ENCODE measurements around the gene LCOR.

The LCOR gene

DNA sequence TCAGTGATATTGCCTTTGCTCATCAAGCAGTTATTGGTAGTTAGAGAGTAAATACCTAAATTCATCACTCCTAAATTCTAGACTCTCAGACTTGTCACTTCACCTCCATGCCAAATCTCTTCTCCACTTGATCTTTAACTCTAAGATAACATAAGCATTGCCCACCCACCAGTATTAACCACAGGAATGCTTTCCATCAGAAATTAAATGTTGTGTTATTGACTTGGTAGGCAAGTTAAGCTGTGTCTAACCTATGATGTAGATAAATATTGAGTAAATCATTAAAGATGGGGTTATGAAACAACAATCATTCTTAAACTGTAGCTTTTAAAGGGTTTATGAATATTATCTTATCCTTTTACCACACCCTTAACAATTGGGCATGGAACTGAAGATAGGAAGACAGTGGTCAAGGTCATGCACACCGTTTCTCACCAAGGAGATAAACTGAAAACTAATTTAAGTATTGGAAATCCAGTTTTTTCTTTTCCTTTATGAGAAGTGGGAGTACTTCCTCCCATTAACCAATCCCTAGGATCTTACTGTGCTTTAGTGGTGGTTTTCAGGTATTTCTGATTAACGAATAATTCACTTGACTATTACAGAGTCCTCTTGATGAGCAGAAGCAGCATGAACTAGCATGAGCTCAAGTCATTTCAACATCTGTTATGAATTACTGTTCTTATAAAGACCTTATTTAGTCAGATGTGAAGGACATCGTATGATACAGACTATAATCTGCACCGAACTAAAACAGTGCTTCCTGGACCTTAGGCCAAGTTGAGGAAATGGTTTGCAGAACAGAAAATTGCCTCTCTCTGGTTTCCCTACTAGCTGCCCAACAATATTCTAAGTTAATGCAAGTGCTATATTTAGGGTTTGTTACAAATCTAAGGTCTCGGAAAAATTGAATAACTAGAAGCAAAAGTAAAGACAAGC, 142.0 kb downstream of the LCOR start:
- Histone ChIP-seq H3K4me3 (ENCODE audit: low read length) (no peak overlapping the region), H3K36me3 (ENCODE audit: control insufficient read depth, insufficient read depth, low read length, severe bottlenecking) (no peaks in the 10 kb centered on the region), H3K9ac (ENCODE audit: low read length) (no peak overlapping the region), H3K9me3 (ENCODE audit: control insufficient read depth, low read length) (no peaks in the 10 kb centered on the region), H3K27me3 (replicated peaks; ENCODE audit: control insufficient read depth, insufficient read depth, low read length) (no peaks in the 10 kb centered on the region), H3K4me1 (ENCODE audit: control insufficient read depth, insufficient read depth, low read length) (peaks cover 28% of the 10 kb centered on the region)
- DNase-seq (ENCODE audit: low read depth): peak; percentile 43

DNA sequence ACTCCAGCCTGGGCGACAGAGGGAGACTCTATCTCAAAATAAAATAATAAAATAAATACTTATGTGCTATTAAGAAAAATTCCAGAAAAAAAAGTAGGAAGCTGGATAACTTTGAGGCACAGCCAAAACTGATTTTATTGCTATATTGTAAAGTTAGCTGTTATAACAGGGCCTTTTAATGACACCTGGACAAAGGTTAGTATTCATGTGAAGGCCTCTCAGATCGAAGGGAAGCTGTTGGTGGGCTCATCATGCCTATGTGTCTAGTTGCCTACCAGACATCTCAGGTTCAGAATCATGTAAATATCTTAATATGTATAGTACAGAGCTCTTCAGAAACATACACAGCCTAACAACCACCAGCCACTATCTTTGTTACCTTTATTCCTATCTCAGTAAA, 143.0 kb downstream of the LCOR start:
- peaks cover 31% of the 10 kb centered on the region for H3K4me1 ChIP-seq (ENCODE audit: control insufficient read depth, insufficient read depth, low read length)
- no peaks in the 10 kb centered on the region for H3K9me3 ChIP-seq (ENCODE audit: control insufficient read depth, low read length)
- H3K9ac ChIP-seq (ENCODE audit: low read length): no peak overlapping the region
- no peak for DNase-seq (ENCODE audit: low read depth)
- H3K27me3 ChIP-seq (replicated peaks; ENCODE audit: control insufficient read depth, insufficient read depth, low read length): no peaks in the 10 kb centered on the region
- no peak overlapping the region for H3K4me3 ChIP-seq (ENCODE audit: low read length)
- H3K36me3 ChIP-seq (ENCODE audit: control insufficient read depth, insufficient read depth, low read length, severe bottlenecking): no peaks in the 10 kb centered on the region

DNA sequence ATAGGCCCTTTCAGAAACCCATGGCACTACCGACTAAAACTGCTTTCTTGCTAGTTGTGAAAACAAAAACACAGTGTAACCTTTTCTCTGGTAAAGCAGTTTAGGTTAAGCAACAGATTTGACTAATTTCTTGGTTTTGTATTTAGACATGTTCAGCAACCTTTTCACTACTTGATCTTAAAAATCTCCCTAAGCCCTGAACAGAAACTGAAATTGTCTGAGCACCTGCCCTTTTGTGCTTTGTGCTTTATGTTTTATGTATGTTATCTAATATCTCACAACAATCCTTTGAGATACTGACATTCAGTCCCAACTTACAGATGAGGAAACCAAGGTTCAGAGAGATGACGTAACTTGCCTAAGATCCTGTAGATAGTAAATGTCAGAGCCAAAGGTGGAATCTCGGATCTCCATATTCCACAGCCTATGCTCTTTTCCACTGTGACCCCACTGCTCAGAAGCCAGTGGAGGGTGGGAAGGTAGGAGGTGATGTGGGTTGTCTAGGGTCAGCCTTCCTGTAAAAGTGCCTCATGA, 146.6 kb downstream of the LCOR start:
- Histone ChIP-seq H3K9me3 (ENCODE audit: control insufficient read depth, low read length) (no peaks in the 10 kb centered on the region), H3K36me3 (ENCODE audit: control insufficient read depth, insufficient read depth, low read length, severe bottlenecking) (peaks cover 20% of the 10 kb centered on the region), H3K27me3 (replicated peaks; ENCODE audit: control insufficient read depth, insufficient read depth, low read length) (no peaks in the 10 kb centered on the region), H3K4me1 (ENCODE audit: control insufficient read depth, insufficient read depth, low read length) (peaks cover 26% of the 10 kb centered on the region), H3K4me3 (ENCODE audit: low read length) (peak overlapping the region; percentile 15), H3K9ac (ENCODE audit: low read length) (peak overlapping the region; percentile 37)
- no peak for DNase-seq (ENCODE audit: low read depth)

DNA sequence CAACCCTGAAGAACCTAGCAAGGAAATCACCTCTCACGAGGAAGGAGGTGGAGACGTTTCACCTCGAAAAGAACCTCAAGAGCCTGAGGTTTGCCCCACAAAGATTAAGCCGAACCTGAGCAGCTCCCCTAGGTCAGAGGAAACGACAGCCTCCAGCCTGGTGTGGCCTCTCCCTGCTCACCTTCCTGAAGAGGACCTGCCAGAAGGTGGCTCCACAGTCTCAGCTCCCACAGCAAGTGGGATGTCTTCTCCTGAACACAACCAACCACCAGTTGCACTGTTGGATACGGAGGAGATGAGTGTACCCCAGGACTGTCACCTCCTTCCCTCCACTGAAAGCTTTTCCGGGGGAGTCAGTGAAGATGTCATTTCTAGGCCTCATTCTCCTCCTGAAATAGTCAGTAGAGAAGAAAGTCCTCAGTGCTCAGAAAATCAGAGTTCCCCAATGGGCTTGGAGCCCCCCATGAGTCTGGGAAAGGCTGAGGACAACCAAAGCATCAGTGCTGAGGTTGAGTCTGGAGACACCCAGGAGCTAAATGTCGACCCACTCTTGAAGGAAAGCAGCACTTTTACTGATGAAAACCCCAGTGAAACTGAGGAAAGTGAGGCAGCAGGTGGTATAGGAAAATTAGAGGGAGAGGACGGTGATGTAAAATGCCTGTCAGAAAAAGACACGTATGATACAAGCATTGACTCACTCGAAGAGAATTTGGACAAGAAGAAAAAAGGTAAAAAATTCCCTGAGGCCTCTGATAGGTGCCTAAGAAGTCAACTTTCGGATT, 150.2 kb downstream of the LCOR start:
- no peaks in the 10 kb centered on the region for H3K9me3 ChIP-seq (ENCODE audit: control insufficient read depth, low read length)
- H3K9ac ChIP-seq (ENCODE audit: low read length): no peak overlapping the region
- peaks cover 20% of the 10 kb centered on the region for H3K36me3 ChIP-seq (ENCODE audit: control insufficient read depth, insufficient read depth, low read length, severe bottlenecking)
- H3K4me1 ChIP-seq (ENCODE audit: control insufficient read depth, insufficient read depth, low read length): peaks cover 25% of the 10 kb centered on the region
- no peak for DNase-seq (ENCODE audit: low read depth)
- H3K4me3 ChIP-seq (ENCODE audit: low read length): no peak overlapping the region
- H3K27me3 ChIP-seq (replicated peaks; ENCODE audit: control insufficient read depth, insufficient read depth, low read length): no peaks in the 10 kb centered on the region

DNA sequence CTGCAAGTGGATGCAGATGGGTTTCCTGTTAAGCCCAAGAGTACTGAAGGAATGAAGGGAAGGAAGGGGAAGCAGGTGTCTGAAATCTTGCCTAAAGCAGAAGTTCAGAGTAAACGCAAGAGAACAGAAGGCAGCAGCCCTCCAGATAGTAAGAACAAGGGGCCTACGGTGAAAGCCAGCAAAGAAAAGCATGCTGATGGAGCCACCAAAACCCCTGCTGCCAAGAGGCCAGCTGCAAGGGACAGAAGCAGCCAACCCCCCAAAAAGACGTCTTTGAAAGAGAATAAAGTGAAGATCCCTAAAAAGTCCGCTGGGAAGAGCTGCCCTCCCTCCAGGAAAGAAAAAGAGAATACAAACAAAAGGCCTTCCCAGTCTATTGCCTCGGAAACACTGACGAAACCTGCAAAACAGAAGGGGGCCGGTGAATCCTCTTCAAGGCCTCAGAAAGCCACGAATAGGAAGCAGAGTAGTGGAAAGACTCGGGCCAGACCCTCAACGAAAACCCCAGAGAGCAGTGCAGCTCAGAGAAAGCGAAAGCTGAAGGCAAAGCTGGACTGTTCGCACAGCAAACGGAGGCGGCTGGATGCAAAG, 152.5 kb downstream of the LCOR start:
- Histone ChIP-seq H3K36me3 (ENCODE audit: control insufficient read depth, insufficient read depth, low read length, severe bottlenecking) (peaks cover 20% of the 10 kb centered on the region), H3K9me3 (ENCODE audit: control insufficient read depth, low read length) (no peaks in the 10 kb centered on the region), H3K9ac (ENCODE audit: low read length) (peak overlapping the region; percentile 69), H3K27me3 (replicated peaks; ENCODE audit: control insufficient read depth, insufficient read depth, low read length) (no peaks in the 10 kb centered on the region), H3K4me3 (ENCODE audit: low read length) (peak overlapping the region; percentile 68), H3K4me1 (ENCODE audit: control insufficient read depth, insufficient read depth, low read length) (peaks cover 26% of the 10 kb centered on the region)
- DNase-seq (ENCODE audit: low read depth): no peak

DNA sequence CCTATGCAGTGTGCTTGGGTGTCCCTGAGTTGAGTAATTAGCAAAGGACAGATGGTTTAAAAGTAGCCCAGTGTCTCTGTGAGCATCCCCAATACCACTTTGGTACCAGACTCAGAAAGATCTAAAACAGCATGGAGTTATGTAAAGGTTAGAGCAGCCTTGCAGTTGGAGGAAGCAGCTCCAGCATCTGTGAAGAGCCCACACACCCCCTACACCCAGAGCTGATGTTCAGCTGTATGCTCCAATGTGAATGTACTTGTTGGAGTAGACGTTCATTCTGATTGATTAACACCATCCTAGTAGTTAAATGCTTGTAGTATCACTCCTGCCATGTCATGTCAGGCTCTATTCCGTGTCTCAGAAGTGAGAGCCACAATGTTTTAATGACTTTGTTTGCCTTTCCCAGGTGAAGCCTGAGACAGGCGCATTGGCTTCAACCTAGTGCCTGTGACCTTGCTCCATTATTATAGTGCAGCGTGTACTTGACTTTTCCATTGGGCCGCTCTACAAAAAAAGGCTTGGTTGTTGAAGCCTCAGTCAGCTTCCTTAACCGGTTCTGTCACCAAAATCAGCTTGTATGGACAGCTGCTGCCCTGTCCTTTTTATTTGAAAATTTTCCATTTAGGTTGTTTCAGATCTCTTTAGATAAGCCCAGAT, 154.2 kb downstream of the LCOR start:
- H3K36me3 ChIP-seq (ENCODE audit: control insufficient read depth, insufficient read depth, low read length, severe bottlenecking): peaks cover 13% of the 10 kb centered on the region
- no peaks in the 10 kb centered on the region for H3K27me3 ChIP-seq (replicated peaks; ENCODE audit: control insufficient read depth, insufficient read depth, low read length)
- no peak overlapping the region for H3K4me3 ChIP-seq (ENCODE audit: low read length)
- no peak for DNase-seq (ENCODE audit: low read depth)
- H3K9me3 ChIP-seq (ENCODE audit: control insufficient read depth, low read length): no peaks in the 10 kb centered on the region
- H3K9ac ChIP-seq (ENCODE audit: low read length): no peak overlapping the region
- peaks cover 35% of the 10 kb centered on the region for H3K4me1 ChIP-seq (ENCODE audit: control insufficient read depth, insufficient read depth, low read length)

DNA sequence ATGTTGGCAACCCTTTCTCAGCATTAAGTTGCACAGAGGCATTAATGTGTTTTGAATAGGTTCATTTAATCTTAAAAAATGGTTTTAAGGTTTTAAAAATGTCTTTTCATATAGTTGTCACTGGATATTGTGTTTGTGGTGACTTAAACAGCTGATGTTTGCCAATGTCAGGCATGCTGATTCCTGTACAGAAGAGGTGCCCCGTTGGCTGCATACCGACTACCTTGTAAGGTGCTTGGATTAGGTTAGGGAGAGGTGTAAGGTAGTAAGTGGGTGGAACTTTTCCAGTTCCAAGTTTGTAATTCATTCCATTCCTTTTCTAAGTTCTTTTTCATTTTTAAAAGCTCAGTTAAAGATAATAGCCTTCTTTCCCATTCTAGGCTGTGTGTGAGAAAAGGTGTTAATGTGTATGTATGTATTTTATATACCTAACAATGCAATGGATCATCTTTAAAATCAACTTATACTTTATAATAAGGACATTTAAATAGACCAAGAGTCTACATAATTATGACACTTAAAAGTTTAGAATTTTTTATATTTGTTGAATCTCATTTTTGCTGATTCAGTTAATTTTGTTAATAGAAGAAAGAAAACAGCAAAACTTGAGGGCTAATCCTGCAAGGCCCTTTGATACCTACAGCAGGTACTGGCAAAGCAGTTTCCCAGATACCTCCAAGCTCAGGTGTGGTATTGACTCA, 155.2 kb downstream of the LCOR start:
- peaks cover 3% of the 10 kb centered on the region for H3K36me3 ChIP-seq (ENCODE audit: control insufficient read depth, insufficient read depth, low read length, severe bottlenecking)
- H3K9me3 ChIP-seq (ENCODE audit: control insufficient read depth, low read length): no peaks in the 10 kb centered on the region
- DNase-seq (ENCODE audit: low read depth): no peak
- no peak overlapping the region for H3K4me3 ChIP-seq (ENCODE audit: low read length)
- H3K4me1 ChIP-seq (ENCODE audit: control insufficient read depth, insufficient read depth, low read length): peaks cover 41% of the 10 kb centered on the region
- H3K9ac ChIP-seq (ENCODE audit: low read length): no peak overlapping the region
- H3K27me3 ChIP-seq (replicated peaks; ENCODE audit: control insufficient read depth, insufficient read depth, low read length): no peaks in the 10 kb centered on the region

DNA sequence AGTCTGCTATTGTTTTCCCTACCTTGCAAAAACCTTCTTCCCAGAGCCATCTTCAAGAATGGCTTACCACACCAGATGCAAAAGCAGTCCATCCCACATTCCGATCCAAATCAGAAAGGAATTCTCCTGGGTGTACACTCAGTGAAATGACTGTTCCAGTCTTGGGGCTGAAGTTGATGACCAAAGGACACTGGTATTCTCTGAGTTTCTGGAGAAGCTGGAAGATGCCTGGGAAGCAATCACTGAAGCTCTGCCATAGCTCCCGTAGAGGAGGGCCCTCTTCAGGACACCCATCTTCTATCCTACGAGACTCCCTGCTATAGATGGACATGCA, 155.7 kb downstream of the LCOR start:
- H3K9ac ChIP-seq (ENCODE audit: low read length): no peak overlapping the region
- no peak overlapping the region for H3K4me3 ChIP-seq (ENCODE audit: low read length)
- H3K36me3 ChIP-seq (ENCODE audit: control insufficient read depth, insufficient read depth, low read length, severe bottlenecking): no peaks in the 10 kb centered on the region
- H3K27me3 ChIP-seq (replicated peaks; ENCODE audit: control insufficient read depth, insufficient read depth, low read length): no peaks in the 10 kb centered on the region
- peak; percentile 29 for DNase-seq (ENCODE audit: low read depth)
- peaks cover 41% of the 10 kb centered on the region for H3K4me1 ChIP-seq (ENCODE audit: control insufficient read depth, insufficient read depth, low read length)
- H3K9me3 ChIP-seq (ENCODE audit: control insufficient read depth, low read length): no peaks in the 10 kb centered on the region

DNA sequence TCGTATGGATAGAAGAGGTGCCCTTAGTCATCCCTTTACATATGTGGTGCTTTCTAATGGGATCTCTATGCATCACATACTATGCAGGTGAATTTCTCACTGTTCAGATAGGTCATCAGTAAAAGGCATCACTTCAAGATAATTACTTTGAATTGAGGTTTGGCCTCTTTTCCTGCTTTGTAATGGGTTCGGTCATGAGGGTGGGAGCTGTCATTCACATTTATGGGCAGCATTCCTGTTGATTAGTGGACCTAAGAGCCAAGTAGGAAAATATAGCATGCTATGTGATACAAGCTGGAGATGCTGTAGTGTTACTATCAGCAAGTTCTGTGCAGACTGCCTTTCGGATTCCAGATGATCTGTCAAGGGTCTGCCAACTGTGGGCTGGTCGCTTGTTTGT, 156.3 kb downstream of the LCOR start:
- H3K9ac ChIP-seq (ENCODE audit: low read length): no peak overlapping the region
- H3K36me3 ChIP-seq (ENCODE audit: control insufficient read depth, insufficient read depth, low read length, severe bottlenecking): no peaks in the 10 kb centered on the region
- DNase-seq (ENCODE audit: low read depth): no peak
- H3K9me3 ChIP-seq (ENCODE audit: control insufficient read depth, low read length): no peaks in the 10 kb centered on the region
- H3K4me3 ChIP-seq (ENCODE audit: low read length): no peak overlapping the region
- H3K4me1 ChIP-seq (ENCODE audit: control insufficient read depth, insufficient read depth, low read length): peaks cover 41% of the 10 kb centered on the region
- no peaks in the 10 kb centered on the region for H3K27me3 ChIP-seq (replicated peaks; ENCODE audit: control insufficient read depth, insufficient read depth, low read length)

DNA sequence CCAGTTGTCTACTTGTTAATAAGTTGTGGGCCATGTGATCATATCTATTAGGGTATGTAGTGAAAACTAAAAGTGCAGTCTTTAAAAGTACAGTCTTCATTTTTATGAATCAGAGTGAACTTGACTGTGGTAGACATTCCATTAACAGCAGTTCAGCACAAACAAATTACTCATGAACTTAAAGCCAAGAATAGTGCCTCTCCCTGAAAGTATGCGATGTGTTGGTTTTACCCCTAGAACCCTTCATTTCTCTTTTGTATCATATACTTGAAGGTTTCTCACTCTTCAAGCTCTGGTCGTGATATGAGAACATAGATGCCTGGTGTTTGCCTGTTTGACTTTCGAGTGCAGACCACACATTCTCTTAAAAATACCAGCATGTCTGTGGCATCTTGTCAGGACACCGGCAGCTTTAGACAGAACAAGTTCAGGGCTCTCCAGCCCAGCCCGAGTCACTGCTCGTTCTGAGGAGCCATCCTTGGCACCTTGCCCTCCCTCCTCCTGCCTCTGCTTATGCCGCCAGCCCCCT, 159.3 kb downstream of the LCOR start:
- peak; percentile 63 for DNase-seq (ENCODE audit: low read depth)
- H3K4me3 ChIP-seq (ENCODE audit: low read length): peak overlapping the region; percentile 29

More for the DNA sequence above, 159.3 kb downstream of the LCOR start:
- H3K27me3 ChIP-seq (replicated peaks; ENCODE audit: control insufficient read depth, insufficient read depth, low read length): no peaks in the 10 kb centered on the region
- no peaks in the 10 kb centered on the region for H3K36me3 ChIP-seq (ENCODE audit: control insufficient read depth, insufficient read depth, low read length, severe bottlenecking)
- H3K4me1 ChIP-seq (ENCODE audit: control insufficient read depth, insufficient read depth, low read length): peaks cover 33% of the 10 kb centered on the region
- H3K9me3 ChIP-seq (ENCODE audit: control insufficient read depth, low read length): no peaks in the 10 kb centered on the region
- peak overlapping the region; percentile 17 for H3K9ac ChIP-seq (ENCODE audit: low read length)
